GM23338 (cell line): ENCODE results near the gene UBAP2. TPM values are rescaled to one million over a fixed set of nuclear protein-coding genes. Genes with fewer than 3 reads are reported as not detected.

ENCODE experiments used
- ATAC-seq: fragments of 200-7000 bp; cut with Tn5 transposase; 3 replicates; pipeline ENCODE4 v1.9.1; 2020
- DNase-seq: peaks from one replicate; pipeline ENCODE4 v3.0.0-alpha.2; 2015; ENCODE audit warnings: low spot score
- H2AFZ ChIP-seq: fragments of 200-600 bp; sonication (generic); 2 replicates; pipeline ENCODE4 v1.8.0; 2016; ENCODE audit warnings: antibody characterized with exemption, mild to moderate bottlenecking, moderate library complexity
- H3F3A ChIP-seq: fragments of 200-600 bp; sonication (generic); replicated peaks from 2 replicates; pipeline ENCODE4 v1.8.0; 2017; ENCODE audit warnings: antibody characterized with exemption, mixed run types, low read depth
- H3K27ac ChIP-seq: fragments of 200-600 bp; sonication (generic); 2 replicates; pipeline ENCODE4 v1.6.1; 2016; ENCODE audit warnings: low read depth
- H3K27me3 ChIP-seq: fragments of 200-600 bp; sonication (generic); 2 replicates; pipeline ENCODE4 v1.8.0; 2016; ENCODE audit warnings: mild to moderate bottlenecking, mixed run types, moderate library complexity; ENCODE audit not compliant: insufficient read depth
- H3K36me3 ChIP-seq: fragments of 200-600 bp; sonication (generic); 2 replicates; pipeline ENCODE4 v1.8.0; 2016; ENCODE audit warnings: mild to moderate bottlenecking; ENCODE audit not compliant: insufficient read depth
- H3K4me1 ChIP-seq: fragments of 200-600 bp; sonication (generic); 2 replicates; pipeline ENCODE4 v1.8.0; 2016; ENCODE audit warnings: mild to moderate bottlenecking, moderate library complexity; ENCODE audit not compliant: insufficient read depth
- H3K4me2 ChIP-seq: fragments of 200-600 bp; sonication (generic); 2 replicates; pipeline ENCODE4 v1.7.1; 2017; ENCODE audit warnings: mixed run types
- H3K4me3 ChIP-seq: fragments of 200-600 bp; sonication (generic); 2 replicates; pipeline ENCODE4 v1.6.1; 2016; ENCODE audit warnings: mixed run types
- H3K79me2 ChIP-seq: fragments of 200-600 bp; sonication (generic); replicated peaks from 2 replicates; pipeline ENCODE4 v1.8.0; 2017; ENCODE audit warnings: mild to moderate bottlenecking; ENCODE audit not compliant: insufficient read depth
- H3K9me2 ChIP-seq: fragments of 200-600 bp; sonication (generic); 2 replicates; pipeline ENCODE4 v1.8.0; 2017; ENCODE audit not compliant: insufficient read depth
- H4K20me1 ChIP-seq: fragments of 200-600 bp; sonication (generic); replicated peaks from 2 replicates; pipeline ENCODE4 v1.8.0; 2017; ENCODE audit warnings: mild to moderate bottlenecking; ENCODE audit not compliant: insufficient read depth
- H3K27ac Mint-ChIP-seq: 2 replicates; pipeline ENCODE4 v1.8.0; 2020; ENCODE audit warnings: inconsistent platforms, mild to moderate bottlenecking, moderate library complexity, mixed read lengths
- H3K27me3 Mint-ChIP-seq: 3 replicates; pipeline ENCODE4 v1.8.0; 2022; ENCODE audit warnings: low read depth, mild to moderate bottlenecking, moderate library complexity, mixed read lengths, inconsistent platforms; ENCODE audit not compliant: insufficient read depth, poor library complexity
- H3K36me3 Mint-ChIP-seq: 3 replicates; pipeline ENCODE4 v1.8.0; 2021; ENCODE audit warnings: low read depth, mild to moderate bottlenecking, inconsistent platforms, moderate library complexity, mixed read lengths
- H3K4me1 Mint-ChIP-seq: 3 replicates; pipeline ENCODE4 v1.8.0; 2020; ENCODE audit warnings: mild to moderate bottlenecking, inconsistent platforms, mixed read lengths
- H3K4me3 Mint-ChIP-seq: 3 replicates; pipeline ENCODE4 v1.8.0; 2021; ENCODE audit warnings: moderate library complexity, mild to moderate bottlenecking, inconsistent platforms, mixed read lengths
- H3K9me3 Mint-ChIP-seq: 3 replicates; pipeline ENCODE4 v1.8.0; 2020; ENCODE audit warnings: moderate library complexity, mild to moderate bottlenecking, inconsistent platforms, mixed read lengths
- CREB1 ChIP-seq: fragments of 250-450 bp; sonication (Bioruptor Pico); IDR thresholded peaks from 2 replicates; pipeline ENCODE4 v1.5.0; 2020; ENCODE audit warnings: low read depth, mild to moderate bottlenecking, moderate library complexity
- EZH2 ChIP-seq: fragments of 200-600 bp; sonication (generic); IDR thresholded peaks from one replicate; pipeline ENCODE4 v1.8.0; 2017; ENCODE audit warnings: antibody characterized with exemption, mild to moderate bottlenecking, low read depth; ENCODE audit not compliant: unreplicated experiment
- EZH2phosphoT487 ChIP-seq: fragments of 200-600 bp; sonication (generic); IDR thresholded peaks from one replicate; pipeline ENCODE4 v1.8.1; 2018; ENCODE audit warnings: antibody characterized with exemption; ENCODE audit not compliant: unreplicated experiment
- POLR2AphosphoS5 ChIP-seq: IDR thresholded peaks from 2 replicates; pipeline ENCODE4 v1.6.1; 2016; ENCODE audit warnings: antibody characterized with exemption, low read depth
- ZNF331 ChIP-seq: fragments of 250-450 bp; sonication (Bioruptor Pico); IDR thresholded peaks from 2 replicates; pipeline ENCODE4 v1.5.0; 2020; ENCODE audit warnings: low read depth, mild to moderate bottlenecking, moderate library complexity
- polyA plus RNA-seq: library from polyadenylated mRNA; unstranded; fragments of >200 nt; fragmentation: Nextera tagmentation; extraction: Ambion mirVana; gene quantifications from 2 replicates; pipeline ENCODE4 v1.2.1, GENCODE V29; 2016
- total RNA-seq: library from RNA; depleted of rRNA; stranded (reverse); fragments of >200 nt; shearing (Covaris generic); gene quantifications from 2 replicates; pipeline ENCODE4 v1.2.3, GENCODE V29; 2014
- TF ChIP-seq, protein P1 (sequence below), 2 experiments: fragments of 200-600 bp in 1 of 2; sonication (generic) in 1 of 2; conservative IDR thresholded peaks; 2 replicates each; pipeline versions ENCODE4 v1.5.1 to v1.6.1; 2016 to 2017; ENCODE audit warnings: antibody characterized with exemption in 2 of 2, low read depth in 2 of 2, mild to moderate bottlenecking in 2 of 2, moderate library complexity in 1 of 2
- TF ChIP-seq, protein P2 (sequence below): fragments of 250-450 bp; sonication (Bioruptor Pico); IDR thresholded peaks from 2 replicates; pipeline ENCODE4 v1.5.0; 2020; ENCODE audit warnings: mild to moderate bottlenecking, moderate library complexity

The UBAP2 gene
- total and polyA plus RNA-seq, 2 experiments from 2014 or later, result 47.4 to 56.4 TPM

DNA sequence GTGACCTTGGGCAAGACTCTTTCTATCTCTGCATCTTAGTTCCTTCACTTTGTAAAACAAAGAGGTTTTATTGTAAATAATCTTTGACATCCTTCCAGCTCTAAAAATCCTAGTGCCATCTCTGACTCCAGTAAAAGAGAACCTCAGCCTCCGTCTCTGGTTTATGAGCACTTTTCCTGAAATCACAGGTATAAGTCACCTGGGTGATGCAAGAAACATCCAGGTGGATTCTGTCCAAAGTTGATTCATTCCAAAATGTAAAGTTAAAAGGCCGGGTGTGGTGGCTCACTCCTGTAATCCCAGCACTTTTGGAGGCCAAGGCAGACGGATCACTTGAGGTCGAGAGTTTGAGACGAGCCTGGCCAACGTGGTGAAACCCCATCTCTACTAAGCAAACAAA is 21.1 kb upstream of the UBAP2 start:
- H3K27me3 Mint-ChIP-seq, result peaks cover 15% of the 10 kb centered on the region
- H3K4me1 Mint-ChIP-seq, result peaks cover 15% of the 10 kb centered on the region
- DNase-seq (no peak), ATAC-seq (no peak)
- no peak overlapping the region for H3K4me3 Mint-ChIP-seq
- no peaks in the 10 kb centered on the region for H3K79me2 ChIP-seq
- no peak overlapping the region for H3K27ac ChIP-seq
- H3K4me3 ChIP-seq, result no peak overlapping the region
- H3K4me1 ChIP-seq, result peaks cover 9% of the 10 kb centered on the region; the same call in 1 of the 2 replicates
- no peaks in the 10 kb centered on the region for H3K36me3 Mint-ChIP-seq
- no peak for TF ChIP-seq CREB1 (CRISPR knock-in tag)
- TF ChIP-seq, protein P1, sequence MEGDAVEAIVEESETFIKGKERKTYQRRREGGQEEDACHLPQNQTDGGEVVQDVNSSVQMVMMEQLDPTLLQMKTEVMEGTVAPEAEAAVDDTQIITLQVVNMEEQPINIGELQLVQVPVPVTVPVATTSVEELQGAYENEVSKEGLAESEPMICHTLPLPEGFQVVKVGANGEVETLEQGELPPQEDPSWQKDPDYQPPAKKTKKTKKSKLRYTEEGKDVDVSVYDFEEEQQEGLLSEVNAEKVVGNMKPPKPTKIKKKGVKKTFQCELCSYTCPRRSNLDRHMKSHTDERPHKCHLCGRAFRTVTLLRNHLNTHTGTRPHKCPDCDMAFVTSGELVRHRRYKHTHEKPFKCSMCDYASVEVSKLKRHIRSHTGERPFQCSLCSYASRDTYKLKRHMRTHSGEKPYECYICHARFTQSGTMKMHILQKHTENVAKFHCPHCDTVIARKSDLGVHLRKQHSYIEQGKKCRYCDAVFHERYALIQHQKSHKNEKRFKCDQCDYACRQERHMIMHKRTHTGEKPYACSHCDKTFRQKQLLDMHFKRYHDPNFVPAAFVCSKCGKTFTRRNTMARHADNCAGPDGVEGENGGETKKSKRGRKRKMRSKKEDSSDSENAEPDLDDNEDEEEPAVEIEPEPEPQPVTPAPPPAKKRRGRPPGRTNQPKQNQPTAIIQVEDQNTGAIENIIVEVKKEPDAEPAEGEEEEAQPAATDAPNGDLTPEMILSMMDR (conservative IDR thresholded peaks at IDR 0.05; ENCODE audit: low read depth in 2 of 2), result no peak
- TF ChIP-seq, protein P2, sequence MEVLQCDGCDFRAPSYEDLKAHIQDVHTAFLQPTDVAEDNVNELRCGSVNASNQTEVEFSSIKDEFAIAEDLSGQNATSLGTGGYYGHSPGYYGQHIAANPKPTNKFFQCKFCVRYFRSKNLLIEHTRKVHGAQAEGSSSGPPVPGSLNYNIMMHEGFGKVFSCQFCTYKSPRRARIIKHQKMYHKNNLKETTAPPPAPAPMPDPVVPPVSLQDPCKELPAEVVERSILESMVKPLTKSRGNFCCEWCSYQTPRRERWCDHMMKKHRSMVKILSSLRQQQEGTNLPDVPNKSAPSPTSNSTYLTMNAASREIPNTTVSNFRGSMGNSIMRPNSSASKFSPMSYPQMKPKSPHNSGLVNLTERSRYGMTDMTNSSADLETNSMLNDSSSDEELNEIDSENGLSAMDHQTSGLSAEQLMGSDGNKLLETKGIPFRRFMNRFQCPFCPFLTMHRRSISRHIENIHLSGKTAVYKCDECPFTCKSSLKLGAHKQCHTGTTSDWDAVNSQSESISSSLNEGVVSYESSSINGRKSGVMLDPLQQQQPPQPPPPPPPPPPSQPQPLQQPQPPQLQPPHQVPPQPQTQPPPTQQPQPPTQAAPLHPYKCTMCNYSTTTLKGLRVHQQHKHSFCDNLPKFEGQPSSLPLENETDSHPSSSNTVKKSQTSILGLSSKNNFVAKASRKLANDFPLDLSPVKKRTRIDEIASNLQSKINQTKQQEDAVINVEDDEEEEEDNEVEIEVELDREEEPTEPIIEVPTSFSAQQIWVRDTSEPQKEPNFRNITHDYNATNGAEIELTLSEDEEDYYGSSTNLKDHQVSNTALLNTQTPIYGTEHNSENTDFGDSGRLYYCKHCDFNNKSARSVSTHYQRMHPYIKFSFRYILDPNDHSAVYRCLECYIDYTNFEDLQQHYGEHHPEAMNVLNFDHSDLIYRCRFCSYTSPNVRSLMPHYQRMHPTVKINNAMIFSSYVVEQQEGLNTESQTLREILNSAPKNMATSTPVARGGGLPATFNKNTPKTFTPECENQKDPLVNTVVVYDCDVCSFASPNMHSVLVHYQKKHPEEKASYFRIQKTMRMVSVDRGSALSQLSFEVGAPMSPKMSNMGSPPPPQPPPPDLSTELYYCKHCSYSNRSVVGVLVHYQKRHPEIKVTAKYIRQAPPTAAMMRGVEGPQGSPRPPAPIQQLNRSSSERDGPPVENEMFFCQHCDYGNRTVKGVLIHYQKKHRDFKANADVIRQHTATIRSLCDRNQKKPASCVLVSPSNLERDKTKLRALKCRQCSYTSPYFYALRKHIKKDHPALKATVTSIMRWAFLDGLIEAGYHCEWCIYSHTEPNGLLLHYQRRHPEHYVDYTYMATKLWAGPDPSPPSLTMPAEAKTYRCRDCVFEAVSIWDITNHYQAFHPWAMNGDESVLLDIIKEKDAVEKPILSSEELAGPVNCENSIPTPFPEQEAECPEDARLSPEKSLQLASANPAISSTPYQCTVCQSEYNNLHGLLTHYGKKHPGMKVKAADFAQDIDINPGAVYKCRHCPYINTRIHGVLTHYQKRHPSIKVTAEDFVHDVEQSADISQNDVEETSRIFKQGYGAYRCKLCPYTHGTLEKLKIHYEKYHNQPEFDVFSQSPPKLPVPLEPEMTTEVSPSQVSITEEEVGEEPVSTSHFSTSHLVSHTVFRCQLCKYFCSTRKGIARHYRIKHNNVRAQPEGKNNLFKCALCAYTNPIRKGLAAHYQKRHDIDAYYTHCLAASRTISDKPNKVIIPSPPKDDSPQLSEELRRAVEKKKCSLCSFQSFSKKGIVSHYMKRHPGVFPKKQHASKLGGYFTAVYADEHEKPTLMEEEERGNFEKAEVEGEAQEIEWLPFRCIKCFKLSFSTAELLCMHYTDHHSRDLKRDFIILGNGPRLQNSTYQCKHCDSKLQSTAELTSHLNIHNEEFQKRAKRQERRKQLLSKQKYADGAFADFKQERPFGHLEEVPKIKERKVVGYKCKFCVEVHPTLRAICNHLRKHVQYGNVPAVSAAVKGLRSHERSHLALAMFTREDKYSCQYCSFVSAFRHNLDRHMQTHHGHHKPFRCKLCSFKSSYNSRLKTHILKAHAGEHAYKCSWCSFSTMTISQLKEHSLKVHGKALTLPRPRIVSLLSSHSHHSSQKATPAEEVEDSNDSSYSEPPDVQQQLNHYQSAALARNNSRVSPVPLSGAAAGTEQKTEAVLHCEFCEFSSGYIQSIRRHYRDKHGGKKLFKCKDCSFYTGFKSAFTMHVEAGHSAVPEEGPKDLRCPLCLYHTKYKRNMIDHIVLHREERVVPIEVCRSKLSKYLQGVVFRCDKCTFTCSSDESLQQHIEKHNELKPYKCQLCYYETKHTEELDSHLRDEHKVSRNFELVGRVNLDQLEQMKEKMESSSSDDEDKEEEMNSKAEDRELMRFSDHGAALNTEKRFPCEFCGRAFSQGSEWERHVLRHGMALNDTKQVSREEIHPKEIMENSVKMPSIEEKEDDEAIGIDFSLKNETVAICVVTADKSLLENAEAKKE (CRISPR knock-in tag), result no peak
- TF ChIP-seq EZH2phosphoT487, result no peak
- no peak for TF ChIP-seq EZH2
- no peak for TF ChIP-seq POLR2AphosphoS5
- no peak for TF ChIP-seq ZNF331 (CRISPR knock-in tag)
- H3K9me3 Mint-ChIP-seq, result no peaks in the 10 kb centered on the region
- no peak overlapping the region for H3K27ac Mint-ChIP-seq
- H4K20me1 ChIP-seq, result no peaks in the 10 kb centered on the region
- 0 out of 2 replicates have a peak, but pooled peaks cover 4% of the 10 kb centered on the region for H3F3A ChIP-seq
- H2AFZ ChIP-seq, result no peak overlapping the region
- no peak overlapping the region for H3K4me2 ChIP-seq
- H3K27me3 ChIP-seq, result no peaks in the 10 kb centered on the region
- H3K9me2 ChIP-seq, result no peaks in the 10 kb centered on the region
- H3K36me3 ChIP-seq, result no peaks in the 10 kb centered on the region
